Neural progenitor cell (in vitro differentiated cells): ENCODE measurements around the gene SLC19A1. TPM values are rescaled to one million over a fixed set of nuclear protein-coding genes. Genes with fewer than 3 reads are reported as not detected.

Source experiments
- DNase-seq: peaks from one replicate; pipeline ENCODE4 v3.0.0-alpha.2; 2016; ENCODE audit warnings: low spot score
- H2AFZ ChIP-seq: fragments of 200-600 bp; sonication (generic); replicated peaks from 2 replicates; pipeline ENCODE4 v1.6.1; 2016; ENCODE audit warnings: antibody characterized with exemption
- H3F3A ChIP-seq: fragments of 200-600 bp; sonication (generic); 2 replicates; pipeline ENCODE4 v1.6.1; 2016; ENCODE audit warnings: antibody characterized with exemption, low read depth
- H3K27ac ChIP-seq: fragments of 200-600 bp; sonication (generic); 2 replicates; pipeline ENCODE4 v1.5.1; 2016; ENCODE audit warnings: mild to moderate bottlenecking
- H3K27me3 ChIP-seq: fragments of 200-600 bp; sonication (generic); 2 replicates; pipeline ENCODE4 v1.6.1; 2016; ENCODE audit warnings: mild to moderate bottlenecking, moderate library complexity
- H3K36me3 ChIP-seq: fragments of 200-600 bp; sonication (generic); 2 replicates; pipeline ENCODE4 v1.5.1; 2016
- H3K4me1 ChIP-seq: fragments of 200-600 bp; sonication (generic); 2 replicates; pipeline ENCODE4 v1.6.1; 2016; ENCODE audit warnings: mixed run types
- H3K4me2 ChIP-seq: fragments of 200-600 bp; sonication (generic); 2 replicates; pipeline ENCODE4 v1.6.1; 2016
- H3K4me3 ChIP-seq: fragments of 200-600 bp; sonication (generic); 2 replicates; pipeline ENCODE4 v1.5.1; 2016
- H3K79me2 ChIP-seq: fragments of 200-600 bp; sonication (generic); 2 replicates; pipeline ENCODE4 v1.6.1; 2016; ENCODE audit warnings: low read depth
- H3K9ac ChIP-seq: fragments of 200-600 bp; sonication (generic); 2 replicates; pipeline ENCODE4 v1.6.1; 2016
- H3K9me3 ChIP-seq: fragments of 200-600 bp; sonication (generic); 2 replicates; pipeline ENCODE4 v1.5.1; 2016; ENCODE audit warnings: low read depth
- H4K20me1 ChIP-seq: fragments of 200-600 bp; sonication (generic); 2 replicates; pipeline ENCODE4 v1.6.1; 2016; ENCODE audit warnings: low read depth
- H3K27ac Mint-ChIP-seq: 3 replicates; pipeline ENCODE4 v1.8.0; 2021; ENCODE audit warnings: mixed read lengths
- H3K27me3 Mint-ChIP-seq: 2 replicates; pipeline ENCODE4 v1.8.0; 2022; ENCODE audit warnings: low read depth, mild to moderate bottlenecking, inconsistent platforms, moderate library complexity, mixed read lengths; ENCODE audit not compliant: insufficient read depth
- H3K36me3 Mint-ChIP-seq: 3 replicates; pipeline ENCODE4 v1.8.0; 2021; ENCODE audit warnings: mixed read lengths
- H3K4me1 Mint-ChIP-seq: 3 replicates; pipeline ENCODE4 v1.8.0; 2021; ENCODE audit warnings: mixed read lengths
- H3K4me3 Mint-ChIP-seq: 3 replicates; pipeline ENCODE4 v1.8.0; 2021; ENCODE audit warnings: mild to moderate bottlenecking, moderate library complexity, mixed read lengths
- H3K9me3 Mint-ChIP-seq: 3 replicates; pipeline ENCODE4 v1.8.0; 2020; ENCODE audit warnings: mixed read lengths
- CTCF ChIP-seq: fragments of 200-600 bp; sonication (generic); IDR thresholded peaks from 2 replicates; pipeline ENCODE4 v1.5.1; 2017; ENCODE audit warnings: antibody characterized with exemption, mild to moderate bottlenecking
- EZH2 ChIP-seq: fragments of 200-600 bp; sonication (generic); IDR thresholded peaks from 2 replicates; pipeline ENCODE4 v1.6.1; 2017; ENCODE audit warnings: antibody characterized with exemption, mild to moderate bottlenecking, moderate library complexity
- EZH2phosphoT487 ChIP-seq: fragments of 200-600 bp; sonication (generic); IDR thresholded peaks from 2 replicates; pipeline ENCODE4 v1.6.1; 2017; ENCODE audit warnings: antibody characterized with exemption
- total RNA-seq: library from RNA; depleted of rRNA; stranded (reverse); fragments of >200 nt; gene quantifications from 2 replicates; pipeline ENCODE4 v1.2.3, GENCODE V29; 2015; ENCODE audit warnings: low replicate concordance

Gene SLC19A1
- total RNA-seq, 1 donor from 2014 or later = 7.7 TPM

GRCh38 chr21:45558044-45558721 is 15.9 kb upstream of the SLC19A1 start:
- no peak overlapping the region for H3K27ac ChIP-seq
- H3K79me2 ChIP-seq = no peaks in the 10 kb centered on the region
- Mint-ChIP-seq H3K27me3 (peaks cover 12% of the 10 kb centered on the region), H3K27ac (no peak overlapping the region), H3K36me3 (peaks cover 3% of the 10 kb centered on the region), H3K9me3 (peaks cover 6% of the 10 kb centered on the region), H3K4me3 (peak overlapping the region; percentile 39), H3K4me1 (peaks cover 13% of the 10 kb centered on the region)
- H3K4me1 ChIP-seq = peaks cover 6% of the 10 kb centered on the region
- peaks cover 11% of the 10 kb centered on the region for H3F3A ChIP-seq
- H3K4me2 ChIP-seq = no peak overlapping the region
- H3K9ac ChIP-seq = no peak overlapping the region
- H3K4me3 ChIP-seq = no peak overlapping the region
- H3K36me3 ChIP-seq = no peaks in the 10 kb centered on the region
- H3K9me3 ChIP-seq = no peaks in the 10 kb centered on the region
- no peak for DNase-seq
- H3K27me3 ChIP-seq = peaks cover 5% of the 10 kb centered on the region
- TF ChIP-seq EZH2phosphoT487 (no peak), CTCF (no peak), EZH2 (no peak)
- no peak overlapping the region for H2AFZ ChIP-seq
- H4K20me1 ChIP-seq = no peaks in the 10 kb centered on the region

- Mint-ChIP-seq H3K4me3 (no peak overlapping the region), H3K9me3 (peaks cover under 1% of the 10 kb centered on the region), H3K27ac (no peak overlapping the region), H3K27me3 (peaks cover 8% of the 10 kb centered on the region), H3K4me1 (peaks cover 15% of the 10 kb centered on the region), H3K36me3 (no peaks in the 10 kb centered on the region)
- Histone ChIP-seq H4K20me1 (no peaks in the 10 kb centered on the region), H3K36me3 (no peaks in the 10 kb centered on the region), H2AFZ (no peak overlapping the region), H3F3A (peaks cover 11% of the 10 kb centered on the region), H3K79me2 (no peaks in the 10 kb centered on the region), H3K9ac (no peak overlapping the region), H3K4me2 (no peak overlapping the region), H3K4me3 (no peak overlapping the region), H3K27me3 (peaks cover 5% of the 10 kb centered on the region), H3K4me1 (peaks cover 6% of the 10 kb centered on the region), H3K9me3 (no peaks in the 10 kb centered on the region), H3K27ac (no peak overlapping the region)
- no peak for DNase-seq
- TF ChIP-seq EZH2 (no peak), EZH2phosphoT487 (no peak), CTCF (no peak)
Measured at GRCh38 chr21:45557616-45558043, 15.4 kb upstream of the SLC19A1 start.

GRCh38 chr21:45556645-45557615 is 14.7 kb upstream of the SLC19A1 start:
- H2AFZ ChIP-seq = no peak overlapping the region
- TF ChIP-seq EZH2 (no peak), EZH2phosphoT487 (no peak), CTCF (no peak)
- H3F3A ChIP-seq = peaks cover 11% of the 10 kb centered on the region
- Mint-ChIP-seq H3K4me3 (no peak overlapping the region), H3K27ac (no peak overlapping the region), H3K4me1 (peaks cover 17% of the 10 kb centered on the region), H3K9me3 (no peaks in the 10 kb centered on the region), H3K36me3 (no peaks in the 10 kb centered on the region), H3K27me3 (peaks cover 2% of the 10 kb centered on the region)
- no peak for DNase-seq
- H3K79me2 ChIP-seq = no peaks in the 10 kb centered on the region
- peaks cover 5% of the 10 kb centered on the region for H3K27me3 ChIP-seq
- no peak overlapping the region for H3K27ac ChIP-seq
- peaks cover 6% of the 10 kb centered on the region for H3K4me1 ChIP-seq
- H3K9me3 ChIP-seq = no peaks in the 10 kb centered on the region
- H3K4me3 ChIP-seq = no peak overlapping the region
- H3K4me2 ChIP-seq = no peak overlapping the region
- H3K9ac ChIP-seq = no peak overlapping the region
- H4K20me1 ChIP-seq = no peaks in the 10 kb centered on the region
- no peaks in the 10 kb centered on the region for H3K36me3 ChIP-seq
